ENCODE measurements around the gene CIDEC.

GRCh38 chr3:9912294-9912935 lies 32.4 kb upstream of the CIDEC start:
- TF ChIP-seq CTCF (IDR thresholded peaks at IDR 0.05) (no peak), POLR2A (IDR thresholded peaks at IDR 0.05) (no peak)
